Astrocyte (in vitro differentiated cells and primary cell): ENCODE measurements around the gene CLCA2.

Source experiments
- CTCF ChIP-seq: IDR thresholded peaks from 2 replicates; pipeline ENCODE4 v1.5.1; 2011; ENCODE audit warnings: low read depth, mild to moderate bottlenecking, inconsistent platforms, low read length, moderate library complexity; ENCODE audit not compliant: insufficient read depth
- EZH2 ChIP-seq: IDR thresholded peaks from 2 replicates; pipeline ENCODE4 v1.6.1; 2012; ENCODE audit warnings: mild to moderate bottlenecking, low read length, inconsistent platforms; ENCODE audit not compliant: insufficient read depth

DNA sequence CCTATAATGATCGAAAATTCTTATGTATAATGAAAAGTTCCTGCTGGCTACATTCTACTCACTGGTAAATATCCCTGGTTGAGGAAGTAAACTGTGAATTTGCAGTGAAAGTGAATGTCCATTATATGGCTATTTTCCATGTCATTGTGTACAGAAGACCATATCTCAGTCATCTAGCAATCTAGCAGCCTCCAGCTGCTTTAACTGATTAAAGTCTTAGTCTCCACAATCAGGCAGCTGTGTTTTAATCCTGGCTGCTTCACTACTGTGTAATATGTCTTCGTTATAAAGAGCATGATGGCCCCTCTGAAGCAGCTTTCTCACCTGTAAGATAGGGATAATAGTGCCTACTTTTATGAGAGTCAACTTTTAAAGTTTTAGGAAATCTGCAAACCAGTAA, 11.4 kb downstream of the CLCA2 start:
- TF ChIP-seq CTCF (no peak), EZH2 (no peak)
